LoVo (cell line): ENCODE data around the gene FKBP15.
"Not testable (repeated sequence)": the region's sequence is repeated elsewhere in the genome, so short reads cannot be mapped to it uniquely, and the experiment has no call there.

Experiments
- DNase-seq: peaks from one replicate; pipeline ENCODE4 v3.0.0-alpha.2; 2016; ENCODE audit warnings: low spot score

Gene FKBP15

GRCh38 chr9:113143432-113144227, 77.4 kb downstream of the FKBP15 start:
- DNase-seq = no peak

GRCh38 chr9:113140896-113141295, 80.2 kb downstream of the FKBP15 start:
- DNase-seq = not testable (repeated sequence)

DNA sequence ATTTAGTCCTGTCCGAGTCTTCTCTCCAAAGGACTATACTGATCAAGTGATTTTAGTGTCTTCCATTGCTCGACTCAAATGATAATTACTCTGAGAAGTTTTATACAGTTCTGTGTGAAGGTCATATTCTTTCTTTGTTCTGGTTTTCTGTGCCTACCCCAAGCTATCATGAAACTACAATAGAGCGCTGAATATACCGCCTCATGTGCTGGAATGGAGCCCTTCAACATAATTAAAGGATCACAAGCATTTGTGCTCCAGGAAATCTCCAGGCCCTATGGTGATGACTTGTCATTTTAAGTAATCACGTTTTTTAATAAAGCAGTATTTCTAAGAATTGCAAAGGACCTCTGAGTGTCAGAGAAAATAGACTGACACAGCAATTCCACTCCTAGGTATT, 81.1 kb downstream of the FKBP15 start:
- no peak for DNase-seq

DNA sequence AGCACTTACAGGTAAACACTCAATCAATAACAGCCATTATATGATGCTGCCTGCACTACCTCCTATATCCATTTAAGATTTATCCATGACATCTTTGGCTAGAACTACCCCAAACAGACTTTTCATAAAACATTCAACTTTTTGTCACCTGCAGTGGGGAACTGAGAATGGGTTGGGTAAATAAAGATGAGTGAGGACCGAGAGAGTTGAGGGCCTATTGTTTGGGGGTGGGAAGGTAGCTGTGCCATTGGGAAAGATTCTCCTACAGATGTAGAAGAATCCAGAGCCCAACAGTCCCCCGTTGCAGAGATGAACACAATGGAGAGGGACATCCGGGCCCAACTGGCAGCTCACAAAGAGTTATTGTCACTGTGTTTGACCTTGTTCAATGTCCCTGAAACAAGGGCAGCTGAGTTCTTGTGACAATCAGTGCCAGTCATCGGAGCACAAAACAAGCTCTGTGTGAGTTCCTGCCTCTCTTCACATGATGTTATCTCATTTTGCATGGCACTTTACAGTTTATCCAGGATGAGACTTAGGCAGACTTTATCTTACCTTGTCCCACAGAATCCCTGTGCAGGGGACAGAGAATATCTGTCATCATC, 81.8 kb downstream of the FKBP15 start:
- no peak for DNase-seq

DNA sequence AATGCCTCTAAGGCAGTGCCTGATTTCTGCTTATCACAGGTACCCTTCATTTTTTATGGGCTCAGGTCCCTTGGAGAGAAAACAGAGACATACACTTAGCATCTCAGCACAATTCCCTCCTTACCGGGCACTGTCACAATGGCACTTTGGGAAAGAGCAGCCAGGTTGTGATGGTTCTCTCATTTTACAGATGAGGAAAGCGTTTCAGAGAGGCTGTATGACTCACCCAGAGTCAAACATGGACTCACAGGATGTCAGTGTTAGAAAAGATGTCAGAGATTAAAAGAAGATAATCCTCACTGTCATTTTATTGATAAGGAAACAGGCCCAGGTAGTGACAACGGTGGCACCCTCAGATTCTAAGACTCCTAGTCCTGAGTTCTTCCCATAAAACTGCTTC, 82.3 kb downstream of the FKBP15 start:
- DNase-seq = no peak

DNA sequence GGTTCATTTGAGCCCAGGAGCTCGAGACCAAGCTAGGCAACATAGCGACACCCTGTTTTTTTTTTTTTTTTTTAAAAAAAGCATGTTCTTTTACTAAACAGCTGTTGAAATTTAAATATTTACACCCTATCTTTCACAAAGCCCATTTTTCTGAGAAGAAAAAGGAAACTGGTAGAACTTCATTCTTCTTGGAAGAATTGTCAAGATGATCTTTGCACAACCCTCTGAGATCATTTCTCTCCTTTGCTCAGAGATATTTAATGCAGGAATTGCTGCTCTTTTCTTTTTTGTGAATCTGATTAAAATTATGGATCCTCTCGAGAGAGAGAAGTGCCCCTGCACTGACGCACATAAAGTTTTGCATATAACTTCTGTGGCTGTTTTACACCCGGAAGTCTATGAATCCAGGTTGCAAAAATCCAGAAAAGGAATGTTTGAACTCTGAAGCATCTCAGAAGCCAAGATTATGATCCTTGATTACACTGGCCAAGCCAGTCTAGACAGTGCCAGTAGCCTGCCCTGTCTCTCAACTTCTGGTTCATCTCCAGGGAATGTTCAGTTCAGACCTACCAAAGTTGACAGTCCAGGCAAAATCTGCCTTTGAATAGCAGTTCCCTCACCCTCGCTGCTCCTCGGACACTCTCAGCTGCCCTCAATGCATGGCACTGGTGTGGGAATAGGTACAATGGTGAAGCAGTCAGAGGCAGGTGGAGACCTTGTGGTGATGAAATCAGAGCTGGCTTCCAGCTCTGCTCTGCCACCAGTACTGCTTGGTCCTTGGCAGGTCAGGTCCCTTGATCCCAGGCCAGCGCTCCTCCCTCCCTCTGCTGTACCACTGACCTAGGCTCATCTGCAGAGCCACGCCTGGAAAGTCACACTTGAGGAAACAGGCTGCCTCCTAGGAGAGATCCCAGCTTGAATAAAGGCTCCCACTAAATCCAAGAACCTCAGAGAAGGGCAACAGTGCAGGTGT, 83.6 kb downstream of the FKBP15 start:
- no peak for DNase-seq

DNA sequence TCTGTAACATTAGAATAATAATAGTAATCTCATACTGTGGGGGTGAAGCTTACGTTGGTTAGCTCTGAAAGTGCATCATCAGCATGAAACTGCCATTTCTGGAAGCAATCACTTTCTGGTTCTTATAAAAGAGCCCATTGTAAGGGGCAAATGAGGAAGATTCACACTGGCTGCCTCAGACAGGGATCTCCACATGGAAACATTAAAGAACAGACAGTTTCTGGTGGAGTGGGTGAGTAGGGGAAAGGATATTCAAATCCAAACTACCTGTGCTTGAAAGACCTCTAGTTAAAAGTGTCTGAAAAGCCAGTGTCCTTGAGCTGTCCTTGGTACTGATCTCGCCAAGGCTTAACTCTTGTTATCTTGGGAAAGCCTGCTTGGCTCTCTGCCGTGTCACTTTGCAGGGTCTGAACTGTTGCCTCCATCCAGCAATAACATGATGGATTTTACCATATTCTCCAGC, 89.4 kb downstream of the FKBP15 start:
- peak; percentile 36 for DNase-seq

DNA sequence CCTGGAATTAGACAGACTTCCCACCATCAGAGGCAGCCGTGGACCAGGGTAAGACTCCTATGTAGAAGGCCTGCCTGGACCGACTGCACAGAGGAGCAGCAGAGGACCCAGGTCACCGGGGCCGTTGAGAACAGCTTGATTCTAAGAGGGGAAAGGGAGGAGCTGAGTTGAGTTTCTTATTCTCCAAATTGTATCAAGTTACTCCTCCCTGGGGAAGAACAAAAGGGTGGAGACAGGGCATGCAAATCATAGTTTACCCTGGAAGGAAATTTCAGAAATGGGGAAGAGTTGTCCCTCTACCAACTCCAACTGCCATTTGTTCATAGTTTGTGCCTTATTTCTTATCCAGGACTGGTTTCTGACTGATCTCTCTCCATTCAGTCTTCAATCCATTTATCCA, 91.2 kb downstream of the FKBP15 start:
- DNase-seq = no peak

- DNase-seq = no peak
These were observed 91.6 kb downstream of the FKBP15 start for GRCh38 chr9:113129466-113129865.

DNA sequence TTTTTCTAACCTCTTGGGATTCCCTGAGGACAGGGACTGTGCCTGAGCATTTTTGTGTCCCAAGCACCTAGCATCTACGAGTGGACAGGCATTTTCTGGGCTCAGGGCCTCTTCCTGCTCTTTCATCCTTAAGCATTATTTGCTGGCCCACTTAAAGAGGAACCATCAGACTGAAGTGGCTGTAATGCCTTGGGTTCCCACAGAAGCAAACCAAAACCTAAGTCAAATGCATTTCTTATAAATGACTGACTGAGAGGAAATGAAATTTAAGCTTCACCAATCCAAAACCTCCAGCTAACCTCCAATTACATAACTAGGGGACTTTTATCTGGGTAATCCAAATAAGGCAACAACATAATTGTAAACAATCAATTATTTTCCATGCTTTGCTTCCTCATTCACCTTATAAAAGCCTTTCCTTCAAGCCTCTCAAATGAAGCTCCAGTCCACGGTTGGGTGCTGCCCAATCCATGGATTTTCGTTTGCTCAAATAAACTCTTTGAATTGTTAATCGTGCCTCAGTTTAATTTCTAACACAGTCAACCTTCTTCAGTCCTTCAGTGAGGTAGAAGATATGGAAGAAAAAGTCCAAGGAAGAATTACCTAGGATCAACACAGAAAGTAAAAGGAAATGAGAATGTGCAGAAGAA, 95.6 kb downstream of the FKBP15 start:
- DNase-seq = no peak

GRCh38 chr9:113118829-113119228, 102.2 kb downstream of the FKBP15 start:
- DNase-seq = not testable (repeated sequence)
